ENCODE data around the gene FTMT. TPM values are rescaled to one million over a fixed set of nuclear protein-coding genes. Genes with fewer than 3 reads are reported as not detected.

Gene FTMT
- total RNA-seq, 1 donor from 2014 or later: not detected

DNA sequence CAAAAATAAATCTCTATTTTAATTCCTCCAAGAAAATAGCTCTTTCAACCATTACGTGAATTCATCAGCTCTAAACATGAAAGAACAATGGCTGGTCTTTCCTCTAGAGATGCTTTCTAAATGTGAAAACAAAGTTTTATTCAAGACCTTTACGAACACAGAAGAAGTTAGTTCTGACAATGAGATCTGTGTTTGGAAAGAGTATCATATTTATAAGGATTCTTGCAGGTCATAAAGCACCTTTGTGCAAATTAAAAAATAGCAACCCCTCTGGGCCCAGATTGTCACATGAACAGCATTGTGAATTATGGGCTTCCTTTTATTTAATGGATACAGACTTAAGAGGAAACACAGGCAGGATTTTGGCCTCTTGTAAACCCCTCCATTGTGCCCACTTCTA lies 17.7 kb upstream of the FTMT start:
- Histone ChIP-seq H3K36me3 (ENCODE audit: control insufficient read depth, insufficient read depth, low read length) (no peaks in the 10 kb centered on the region), H3K27me3 (ENCODE audit: control insufficient read depth, insufficient read depth, low read length) (no peaks in the 10 kb centered on the region), H3K4me3 (ENCODE audit: low read depth, low read length) (no peak overlapping the region)
- FAIRE-seq: no peak
- TF ChIP-seq, protein P1, sequence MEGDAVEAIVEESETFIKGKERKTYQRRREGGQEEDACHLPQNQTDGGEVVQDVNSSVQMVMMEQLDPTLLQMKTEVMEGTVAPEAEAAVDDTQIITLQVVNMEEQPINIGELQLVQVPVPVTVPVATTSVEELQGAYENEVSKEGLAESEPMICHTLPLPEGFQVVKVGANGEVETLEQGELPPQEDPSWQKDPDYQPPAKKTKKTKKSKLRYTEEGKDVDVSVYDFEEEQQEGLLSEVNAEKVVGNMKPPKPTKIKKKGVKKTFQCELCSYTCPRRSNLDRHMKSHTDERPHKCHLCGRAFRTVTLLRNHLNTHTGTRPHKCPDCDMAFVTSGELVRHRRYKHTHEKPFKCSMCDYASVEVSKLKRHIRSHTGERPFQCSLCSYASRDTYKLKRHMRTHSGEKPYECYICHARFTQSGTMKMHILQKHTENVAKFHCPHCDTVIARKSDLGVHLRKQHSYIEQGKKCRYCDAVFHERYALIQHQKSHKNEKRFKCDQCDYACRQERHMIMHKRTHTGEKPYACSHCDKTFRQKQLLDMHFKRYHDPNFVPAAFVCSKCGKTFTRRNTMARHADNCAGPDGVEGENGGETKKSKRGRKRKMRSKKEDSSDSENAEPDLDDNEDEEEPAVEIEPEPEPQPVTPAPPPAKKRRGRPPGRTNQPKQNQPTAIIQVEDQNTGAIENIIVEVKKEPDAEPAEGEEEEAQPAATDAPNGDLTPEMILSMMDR (IDR thresholded peaks at IDR 0.05; ENCODE audit: insufficient read depth, low read length, severe bottlenecking): no peak
- DNase-seq (ENCODE audit: low read depth): no peak

DNA sequence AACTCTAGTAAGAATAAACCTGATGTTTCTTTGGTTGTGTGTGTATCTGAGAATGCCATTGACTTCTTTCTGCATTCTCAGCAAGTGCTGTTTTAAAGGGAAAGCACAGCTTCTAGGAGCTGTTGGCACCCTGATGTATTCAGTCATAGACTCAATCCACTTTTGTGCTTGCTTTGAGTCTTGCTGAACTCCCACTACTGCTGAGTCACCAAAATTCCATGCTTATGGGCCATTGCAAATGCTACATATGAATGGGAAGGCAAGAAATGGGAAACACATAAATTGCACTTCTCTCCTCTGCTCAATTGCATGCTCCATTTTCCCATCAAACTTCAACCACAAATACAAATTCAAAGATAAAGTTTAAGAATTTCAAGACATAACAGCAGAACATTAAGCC lies 9.8 kb upstream of the FTMT start:
- H3K27me3 ChIP-seq (ENCODE audit: control insufficient read depth, insufficient read depth, low read length): no peaks in the 10 kb centered on the region
- no peaks in the 10 kb centered on the region for H3K36me3 ChIP-seq (ENCODE audit: control insufficient read depth, insufficient read depth, low read length)
- TF ChIP-seq, protein P1 (IDR thresholded peaks at IDR 0.05; ENCODE audit: insufficient read depth, low read length, severe bottlenecking): no peak
- DNase-seq (ENCODE audit: low read depth) (peak; percentile 5), FAIRE-seq (no peak)
- no peak overlapping the region for H3K4me3 ChIP-seq (ENCODE audit: low read depth, low read length)

DNA sequence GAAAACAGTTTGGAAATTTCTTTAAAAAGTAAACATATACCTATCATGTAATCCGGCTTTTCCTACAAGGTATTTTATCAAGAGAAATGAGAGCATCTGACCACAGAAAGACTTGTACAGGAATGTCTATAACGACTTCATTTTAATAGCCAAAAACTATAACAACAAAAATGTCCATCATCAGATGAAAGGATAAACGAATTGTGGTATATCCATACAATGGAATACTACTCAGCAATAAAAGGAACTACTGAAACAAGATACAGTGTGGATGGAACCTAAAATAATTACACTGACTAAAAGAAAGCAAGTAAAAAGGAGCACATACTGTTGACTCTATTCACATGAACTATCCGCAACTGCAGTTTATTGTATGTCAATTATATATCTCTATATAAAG lies 1.4 kb upstream of the FTMT start:
- FAIRE-seq (no peak), DNase-seq (ENCODE audit: low read depth) (no peak)
- no peak overlapping the region for H3K4me3 ChIP-seq (ENCODE audit: low read depth, low read length)
- no peaks in the 10 kb centered on the region for H3K27me3 ChIP-seq (ENCODE audit: control insufficient read depth, insufficient read depth, low read length)
- TF ChIP-seq, protein P1 (IDR thresholded peaks at IDR 0.05; ENCODE audit: insufficient read depth, low read length, severe bottlenecking): no peak
- H3K36me3 ChIP-seq (ENCODE audit: control insufficient read depth, insufficient read depth, low read length): no peaks in the 10 kb centered on the region

DNA sequence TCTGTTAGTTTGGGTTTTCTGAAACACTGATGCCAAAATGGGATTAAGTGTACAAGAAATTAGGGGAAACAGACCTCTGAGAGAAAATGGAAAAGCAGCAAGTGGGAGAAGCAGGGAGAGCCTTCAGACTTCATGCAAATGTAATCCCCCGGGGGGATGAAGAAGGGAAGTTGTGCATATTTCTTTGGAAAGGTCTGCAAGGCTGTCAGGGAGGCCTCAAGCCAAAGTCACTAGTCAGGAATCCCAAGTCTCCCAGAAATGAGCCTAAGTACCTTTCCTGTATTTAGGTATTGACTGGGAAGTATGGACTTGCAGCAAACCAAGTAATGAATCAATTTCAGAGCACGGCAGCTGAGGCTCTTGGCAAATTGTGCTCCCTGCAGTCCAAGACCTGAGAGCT lies 2.2 kb downstream of the FTMT start:
- no peak overlapping the region for H3K4me3 ChIP-seq (ENCODE audit: low read depth, low read length)
- TF ChIP-seq, protein P1 (IDR thresholded peaks at IDR 0.05; ENCODE audit: insufficient read depth, low read length, severe bottlenecking): no peak
- H3K27me3 ChIP-seq (ENCODE audit: control insufficient read depth, insufficient read depth, low read length): no peaks in the 10 kb centered on the region
- FAIRE-seq (peak; percentile 72), DNase-seq (ENCODE audit: low read depth) (no peak)
- H3K36me3 ChIP-seq (ENCODE audit: control insufficient read depth, insufficient read depth, low read length): no peaks in the 10 kb centered on the region

DNA sequence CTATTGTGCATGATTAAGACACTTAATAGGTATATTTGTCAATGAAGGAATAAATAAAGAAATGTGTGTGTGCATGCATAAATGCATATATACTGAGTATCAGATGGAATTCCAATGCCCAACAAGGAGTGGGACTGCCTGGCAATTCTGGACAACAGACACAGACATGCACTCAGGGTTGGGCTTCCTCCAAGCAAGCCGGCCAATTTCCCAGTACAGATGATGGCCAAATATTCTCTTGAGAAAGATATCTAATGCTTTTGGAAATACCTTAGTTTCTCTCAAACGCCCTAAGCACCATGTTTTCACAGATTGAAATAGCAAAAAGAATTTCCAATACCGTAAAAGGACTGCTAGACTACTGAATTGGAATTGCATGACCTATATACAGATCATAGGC lies 11.1 kb downstream of the FTMT start:
- DNase-seq (ENCODE audit: low read depth): no peak
- Histone ChIP-seq H3K36me3 (ENCODE audit: control insufficient read depth, insufficient read depth, low read length) (no peaks in the 10 kb centered on the region), H3K27me3 (ENCODE audit: control insufficient read depth, insufficient read depth, low read length) (no peaks in the 10 kb centered on the region), H3K4me3 (ENCODE audit: low read depth, low read length) (no peak overlapping the region)
- TF ChIP-seq, protein P1 (IDR thresholded peaks at IDR 0.05; ENCODE audit: insufficient read depth, low read length, severe bottlenecking): no peak
- FAIRE-seq: no peak

DNA sequence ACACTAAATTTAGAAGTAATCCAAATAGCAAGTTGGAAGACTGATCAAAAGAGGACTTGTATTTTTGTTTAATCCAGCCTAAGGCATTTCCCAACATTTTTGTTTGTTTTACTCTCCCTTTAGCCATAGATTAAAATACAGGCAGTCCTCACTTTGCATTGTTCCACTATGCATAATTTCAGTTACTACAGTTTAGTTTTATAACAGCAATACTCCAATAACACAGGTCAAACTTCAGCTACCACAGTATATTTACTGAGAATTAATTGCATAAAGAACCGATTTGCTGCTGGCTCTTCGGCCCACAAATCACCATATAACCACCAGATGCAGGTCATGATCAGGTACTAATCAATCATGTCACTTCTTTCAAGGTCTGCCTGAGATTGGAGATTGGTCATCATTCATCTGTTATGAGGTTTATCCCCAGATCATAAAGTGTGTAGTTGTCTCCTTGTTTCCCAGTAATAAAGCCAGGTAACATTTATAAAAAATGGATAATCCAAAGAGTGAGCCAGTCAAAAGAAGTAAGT lies 12.1 kb downstream of the FTMT start:
- no peak overlapping the region for H3K4me3 ChIP-seq (ENCODE audit: low read depth, low read length)
- H3K36me3 ChIP-seq (ENCODE audit: control insufficient read depth, insufficient read depth, low read length): no peaks in the 10 kb centered on the region
- H3K27me3 ChIP-seq (ENCODE audit: control insufficient read depth, insufficient read depth, low read length): no peaks in the 10 kb centered on the region
- TF ChIP-seq, protein P1 (IDR thresholded peaks at IDR 0.05; ENCODE audit: insufficient read depth, low read length, severe bottlenecking): no peak
- FAIRE-seq: no peak
- no peak for DNase-seq (ENCODE audit: low read depth)

All from bronchial epithelial cell (primary cell).